ENCODE results near the gene PTRHD1. TPM values are rescaled to one million over a fixed set of nuclear protein-coding genes. Genes with fewer than 3 reads are reported as not detected.

The PTRHD1 gene
- total and polyA plus RNA-seq, 9 donors, result 14.9 to 68.1 (median 21.1) TPM

DNA sequence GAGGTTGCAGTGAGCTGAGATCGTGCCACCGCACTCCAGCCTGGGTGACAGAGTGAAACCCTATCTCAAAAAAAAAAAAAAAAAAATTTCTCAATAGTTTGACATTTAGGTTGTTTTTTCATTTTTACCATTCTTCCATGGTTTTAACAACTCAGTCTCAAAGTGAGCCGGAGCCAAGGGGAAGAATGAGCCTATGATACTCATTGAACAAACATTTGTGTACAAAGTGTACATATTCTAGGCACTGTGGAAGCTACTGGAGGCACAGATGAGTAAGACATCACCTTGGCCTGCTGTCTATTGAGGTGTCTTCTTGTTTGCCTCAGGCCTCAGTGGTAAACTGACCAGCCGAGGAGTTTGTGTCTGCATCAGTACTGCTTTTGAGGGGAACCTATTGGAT lies 22.0 kb upstream of the PTRHD1 start:
- peaks cover 2% of the 10 kb centered on the region for H3K4me1 ChIP-seq (ENCODE audit: insufficient read depth)
- no peak overlapping the region for H3K27ac ChIP-seq
- intact Hi-C loops (cut with DNase I), result no loop called here
- no peak for DNase-seq
- H3K4me3 ChIP-seq, result no peak overlapping the region
- 96 to 99% (median 98%) methylated on average over 4 of the region's 4 CpGs for WGBS, 3 donors
- no peaks in the 10 kb centered on the region for H3K9me3 ChIP-seq
- no peaks in the 10 kb centered on the region for H3K36me3 ChIP-seq
- no peak for TF ChIP-seq POLR2A (IDR thresholded peaks at IDR 0.05)
- TF ChIP-seq, protein P1, sequence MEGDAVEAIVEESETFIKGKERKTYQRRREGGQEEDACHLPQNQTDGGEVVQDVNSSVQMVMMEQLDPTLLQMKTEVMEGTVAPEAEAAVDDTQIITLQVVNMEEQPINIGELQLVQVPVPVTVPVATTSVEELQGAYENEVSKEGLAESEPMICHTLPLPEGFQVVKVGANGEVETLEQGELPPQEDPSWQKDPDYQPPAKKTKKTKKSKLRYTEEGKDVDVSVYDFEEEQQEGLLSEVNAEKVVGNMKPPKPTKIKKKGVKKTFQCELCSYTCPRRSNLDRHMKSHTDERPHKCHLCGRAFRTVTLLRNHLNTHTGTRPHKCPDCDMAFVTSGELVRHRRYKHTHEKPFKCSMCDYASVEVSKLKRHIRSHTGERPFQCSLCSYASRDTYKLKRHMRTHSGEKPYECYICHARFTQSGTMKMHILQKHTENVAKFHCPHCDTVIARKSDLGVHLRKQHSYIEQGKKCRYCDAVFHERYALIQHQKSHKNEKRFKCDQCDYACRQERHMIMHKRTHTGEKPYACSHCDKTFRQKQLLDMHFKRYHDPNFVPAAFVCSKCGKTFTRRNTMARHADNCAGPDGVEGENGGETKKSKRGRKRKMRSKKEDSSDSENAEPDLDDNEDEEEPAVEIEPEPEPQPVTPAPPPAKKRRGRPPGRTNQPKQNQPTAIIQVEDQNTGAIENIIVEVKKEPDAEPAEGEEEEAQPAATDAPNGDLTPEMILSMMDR (IDR thresholded peaks at IDR 0.05), result no peak
- TF ChIP-seq EP300 (IDR thresholded peaks at IDR 0.05), result no peak
- H3K27me3 ChIP-seq, result no peaks in the 10 kb centered on the region

DNA sequence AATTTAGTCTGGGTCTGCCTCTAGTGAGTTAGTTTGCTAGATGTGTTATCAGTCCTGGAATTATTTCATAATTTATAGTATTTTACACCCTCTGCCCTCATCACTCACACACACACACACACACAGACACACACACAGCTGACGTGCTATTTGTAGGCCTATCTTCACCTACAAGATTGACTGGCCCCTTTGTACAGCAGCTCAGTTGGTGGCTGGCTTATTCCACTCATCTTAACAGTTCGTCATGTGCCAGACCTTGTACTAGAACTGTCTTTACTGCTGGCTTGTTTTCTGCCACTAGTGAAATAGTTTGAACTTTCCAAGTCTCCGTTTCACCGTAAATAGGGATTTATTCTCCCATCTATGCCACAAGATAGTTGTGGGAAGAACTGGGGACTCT lies 21.3 kb upstream of the PTRHD1 start:
- intact Hi-C loops (cut with DNase I), result no loop called here
- DNase-seq, result no peak
- 88 to 95% (median 94%) methylated on average over 4 of the region's 4 CpGs for WGBS, 3 donors
- Histone ChIP-seq H3K27me3 (no peaks in the 10 kb centered on the region), H3K9me3 (no peaks in the 10 kb centered on the region), H3K4me3 (no peak overlapping the region), H3K4me1 (ENCODE audit: insufficient read depth) (peaks cover 2% of the 10 kb centered on the region), H3K36me3 (no peaks in the 10 kb centered on the region), H3K27ac (no peak overlapping the region)
- TF ChIP-seq, protein P1 (IDR thresholded peaks at IDR 0.05), result no peak
- TF ChIP-seq POLR2A (IDR thresholded peaks at IDR 0.05) (no peak), EP300 (IDR thresholded peaks at IDR 0.05) (no peak)

DNA sequence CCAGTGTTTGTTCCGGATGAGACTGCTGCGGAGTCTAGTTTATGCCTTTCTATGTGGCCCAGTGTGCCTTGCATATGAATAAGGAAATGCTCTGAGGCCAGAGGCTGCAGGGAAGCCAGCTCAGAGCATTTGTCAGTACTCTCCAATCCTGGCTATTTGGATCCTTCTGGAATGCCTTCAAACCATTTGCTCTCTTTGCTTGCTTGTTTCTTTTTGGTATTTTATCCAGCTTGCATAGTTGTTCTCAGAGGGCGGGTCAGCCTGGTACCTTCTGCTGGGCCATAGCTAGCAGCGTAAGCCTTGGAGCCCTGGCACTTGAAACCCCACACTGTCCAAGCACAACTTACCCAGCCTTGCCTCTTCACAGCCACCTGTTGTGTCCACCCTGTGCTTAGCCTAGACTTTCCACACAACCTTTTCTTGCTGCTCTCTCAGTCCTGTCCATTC lies 20.5 kb upstream of the PTRHD1 start:
- no peak for DNase-seq
- TF ChIP-seq POLR2A (IDR thresholded peaks at IDR 0.05) (no peak), EP300 (IDR thresholded peaks at IDR 0.05) (no peak)
- TF ChIP-seq, protein P1 (IDR thresholded peaks at IDR 0.05), result no peak
- intact Hi-C loops (cut with DNase I), result no loop called here
- Histone ChIP-seq H3K4me3 (no peak overlapping the region), H3K36me3 (no peaks in the 10 kb centered on the region), H3K27ac (no peak overlapping the region), H3K4me1 (ENCODE audit: insufficient read depth) (peaks cover 2% of the 10 kb centered on the region), H3K27me3 (no peaks in the 10 kb centered on the region), H3K9me3 (no peaks in the 10 kb centered on the region)
- 96 to 99% (median 97%) methylated on average over 4 of the region's 4 CpGs for WGBS, 3 donors

DNA sequence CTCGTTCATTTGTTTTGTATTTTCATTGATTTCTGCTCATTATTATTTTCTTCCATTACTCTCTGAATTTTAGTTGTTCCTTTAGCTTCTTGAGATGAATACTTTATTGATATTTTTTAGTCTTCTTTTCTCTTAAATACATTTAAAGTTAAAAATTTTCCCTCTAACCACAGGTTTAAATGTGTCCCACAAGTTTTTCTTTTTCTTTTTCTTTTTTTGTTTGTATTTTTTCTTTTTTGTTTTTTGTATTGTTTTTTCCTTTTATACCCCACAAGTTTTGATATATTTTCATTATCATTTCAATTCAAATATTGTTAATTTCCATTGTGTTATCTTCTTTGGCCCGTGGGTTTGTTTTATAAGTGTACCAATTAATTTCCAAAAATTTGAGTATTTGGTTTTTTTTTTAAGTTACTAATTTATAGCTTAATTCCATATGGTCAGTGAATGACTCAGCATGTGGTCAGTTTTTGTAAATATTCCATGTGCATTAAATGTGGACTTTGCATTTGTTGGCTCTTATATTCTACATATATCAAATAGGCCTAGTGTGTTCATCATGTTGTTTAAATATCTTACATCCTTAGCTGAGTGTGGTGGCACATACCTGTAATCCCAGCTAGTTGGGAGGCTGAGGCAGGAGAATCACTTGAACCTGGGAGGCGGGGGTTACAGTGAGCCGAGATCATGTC lies 16.3 kb upstream of the PTRHD1 start:
- no peak for DNase-seq
- Histone ChIP-seq H3K27ac (no peak overlapping the region), H3K4me3 (no peak overlapping the region), H3K4me1 (ENCODE audit: insufficient read depth) (no peaks in the 10 kb centered on the region), H3K36me3 (no peaks in the 10 kb centered on the region), H3K27me3 (no peaks in the 10 kb centered on the region), H3K9me3 (peaks cover 0 to 6% of the 10 kb centered on the region in 2 donors)
- intact Hi-C loops (cut with DNase I), result no loop called here
- TF ChIP-seq POLR2A (IDR thresholded peaks at IDR 0.05), result no peak
- TF ChIP-seq, protein P1 (IDR thresholded peaks at IDR 0.05), result no peak
- TF ChIP-seq EP300 (IDR thresholded peaks at IDR 0.05), result no peak
- 64 to 74% (median 73%) methylated on average over 4 of the region's 4 CpGs for WGBS, 3 donors

Data from ovary (tissue), 9 donors.